ENCODE results near the gene TUBB4B. TPM values are rescaled to one million over a fixed set of nuclear protein-coding genes. Genes with fewer than 3 reads are reported as not detected.

TUBB4B gene
- total and polyA plus RNA-seq, 2 experiments from 2014 or later = 309 to 446 TPM

GRCh38 chr9:137243626-137244485, 2.8 kb downstream of the TUBB4B start:
- Histone ChIP-seq H3K4me2 (peak overlapping the region; percentile 94), H3K9me3 (ENCODE audit: low read depth) (no peaks in the 10 kb centered on the region), H3K27ac (no peak overlapping the region), H2AFZ (no peak overlapping the region), H3K9me2 (replicated peaks; ENCODE audit: insufficient read depth) (no peaks in the 10 kb centered on the region), H3K79me2 (peaks cover 39% of the 10 kb centered on the region), H3K4me1 (ENCODE audit: insufficient read depth) (peaks cover 18% of the 10 kb centered on the region), H3K4me3 (no peak overlapping the region), H3K36me3 (replicated peaks; ENCODE audit: insufficient read depth, low read depth) (no peaks in the 10 kb centered on the region), H4K20me1 (ENCODE audit: insufficient read depth, poor library complexity, severe bottlenecking) (peaks cover 24% of the 10 kb centered on the region), H3K27me3 (no peaks in the 10 kb centered on the region)
- WGBS (ENCODE audit: low lambda C conversion rate, missing lambda C conversion rate) = 65% methylated on average over 15 of the region's 15 CpGs
- TF ChIP-seq CTCF (IDR thresholded peaks at IDR 0.05; ENCODE audit: poor library complexity) (no peak), EZH2 (IDR thresholded peaks at IDR 0.05; ENCODE audit: borderline replicate concordance) (no peak), EZH2phosphoT487 (IDR thresholded peaks at IDR 0.05; ENCODE audit: low read depth, severe bottlenecking, unreplicated experiment) (no peak)
- DNase-seq (ENCODE audit: low spot score) = no peak

- DNase-seq (ENCODE audit: low spot score) = peak; percentile 9
- H3K4me3 ChIP-seq = no peak overlapping the region
- no peak overlapping the region for H3K27ac ChIP-seq
- H3K9me3 ChIP-seq (ENCODE audit: low read depth) = no peaks in the 10 kb centered on the region
- no peak overlapping the region for H3K4me2 ChIP-seq
- H3K36me3 ChIP-seq (replicated peaks; ENCODE audit: insufficient read depth, low read depth) = no peaks in the 10 kb centered on the region
- peaks cover 9% of the 10 kb centered on the region for H3K4me1 ChIP-seq (ENCODE audit: insufficient read depth)
- 59% methylated on average over 35 of the region's 36 CpGs for WGBS (ENCODE audit: low lambda C conversion rate, missing lambda C conversion rate)
- no peak for TF ChIP-seq EZH2 (IDR thresholded peaks at IDR 0.05; ENCODE audit: borderline replicate concordance)
- no peak for TF ChIP-seq CTCF (IDR thresholded peaks at IDR 0.05; ENCODE audit: poor library complexity)
- TF ChIP-seq EZH2phosphoT487 (IDR thresholded peaks at IDR 0.05; ENCODE audit: low read depth, severe bottlenecking, unreplicated experiment) = no peak
- H2AFZ ChIP-seq = no peak overlapping the region
- H4K20me1 ChIP-seq (ENCODE audit: insufficient read depth, poor library complexity, severe bottlenecking) = peaks cover 24% of the 10 kb centered on the region
- peaks cover 29% of the 10 kb centered on the region for H3K79me2 ChIP-seq
- no peaks in the 10 kb centered on the region for H3K27me3 ChIP-seq
- H3K9me2 ChIP-seq (replicated peaks; ENCODE audit: insufficient read depth) = no peaks in the 10 kb centered on the region
Observed at GRCh38 chr9:137244486-137245449, 3.7 kb downstream of the TUBB4B start.

- no peak overlapping the region for H2AFZ ChIP-seq
- H3K4me1 ChIP-seq (ENCODE audit: insufficient read depth) = peaks cover 8% of the 10 kb centered on the region
- no peak overlapping the region for H3K27ac ChIP-seq
- H3K4me3 ChIP-seq = no peak overlapping the region
- DNase-seq (ENCODE audit: low spot score) = peak; percentile 5
- no peak for TF ChIP-seq CTCF (IDR thresholded peaks at IDR 0.05; ENCODE audit: poor library complexity)
- 94% methylated on average over 25 of the region's 25 CpGs for WGBS (ENCODE audit: low lambda C conversion rate, missing lambda C conversion rate)
- no peaks in the 10 kb centered on the region for H3K9me2 ChIP-seq (replicated peaks; ENCODE audit: insufficient read depth)
- no peak overlapping the region for H3K4me2 ChIP-seq
- peaks cover 24% of the 10 kb centered on the region for H4K20me1 ChIP-seq (ENCODE audit: insufficient read depth, poor library complexity, severe bottlenecking)
- no peaks in the 10 kb centered on the region for H3K27me3 ChIP-seq
- H3K9me3 ChIP-seq (ENCODE audit: low read depth) = no peaks in the 10 kb centered on the region
- H3K79me2 ChIP-seq = peaks cover 29% of the 10 kb centered on the region
- H3K36me3 ChIP-seq (replicated peaks; ENCODE audit: insufficient read depth, low read depth) = no peaks in the 10 kb centered on the region
Observed at GRCh38 chr9:137245450-137246421, 4.6 kb downstream of the TUBB4B start.

Measured in hepatocyte (in vitro differentiated cells).